Mesendoderm (in vitro differentiated cells): Measurements from ENCODE around the gene ADAM21. TPM values are rescaled to one million over a fixed set of nuclear protein-coding genes. Genes with fewer than 3 reads are reported as not detected.

ENCODE experiments used
- DNase-seq: peaks from one replicate; pipeline ENCODE4 v3.0.0; 2013
- H2AK5ac ChIP-seq: 2 replicates; pipeline ENCODE4 v1.6.1; 2013; ENCODE audit warnings: low read length, inconsistent platforms
- H2BK120ac ChIP-seq: 2 replicates; pipeline ENCODE4 v1.6.1; 2013; ENCODE audit warnings: low read depth, mild to moderate bottlenecking, low read length, moderate library complexity, mixed read lengths
- H2BK15ac ChIP-seq: replicated peaks from 2 replicates; pipeline ENCODE4 v1.6.1; 2013; ENCODE audit warnings: low read depth, mild to moderate bottlenecking, moderate library complexity
- H2BK5ac ChIP-seq: 2 replicates; pipeline ENCODE4 v1.6.1; 2013; ENCODE audit warnings: low read length, inconsistent platforms
- H3K18ac ChIP-seq: 2 replicates; pipeline ENCODE4 v1.6.1; 2013; ENCODE audit warnings: mild to moderate bottlenecking, low read length, mixed read lengths
- H3K23ac ChIP-seq: one replicate; pipeline ENCODE4 v1.6.1; 2013; ENCODE audit warnings: low read length
- H3K27ac ChIP-seq: 2 replicates; pipeline ENCODE4 v1.5.1; 2013; ENCODE audit warnings: low read depth, mild to moderate bottlenecking, inconsistent platforms, low read length, moderate library complexity
- H3K27me3 ChIP-seq: 2 replicates; pipeline ENCODE4 v1.6.1; 2013; ENCODE audit warnings: low read length, control low read depth, mild to moderate bottlenecking, inconsistent platforms; ENCODE audit not compliant: insufficient read depth, poor library complexity
- H3K36me3 ChIP-seq: 2 replicates; pipeline ENCODE4 v1.6.1; 2013; ENCODE audit warnings: low read length, inconsistent platforms; ENCODE audit not compliant: control insufficient read depth, insufficient read depth
- H3K4ac ChIP-seq: one replicate; pipeline ENCODE4 v1.6.1; 2013; ENCODE audit warnings: low read depth, mild to moderate bottlenecking, low read length, moderate library complexity
- H3K4me1 ChIP-seq: 2 replicates; pipeline ENCODE4 v1.6.1; 2013; ENCODE audit warnings: low read depth, low read length, inconsistent platforms; ENCODE audit not compliant: control insufficient read depth
- H3K4me2 ChIP-seq: 2 replicates; pipeline ENCODE4 v1.6.1; 2013; ENCODE audit warnings: low read length
- H3K4me3 ChIP-seq: 2 replicates; pipeline ENCODE4 v1.5.1; 2013; ENCODE audit warnings: mild to moderate bottlenecking, low read length
- H3K56ac ChIP-seq: one replicate; pipeline ENCODE4 v1.6.1; 2013; ENCODE audit warnings: low read length
- H3K79me1 ChIP-seq: 2 replicates; pipeline ENCODE4 v1.6.1; 2013; ENCODE audit warnings: low read length, inconsistent platforms
- H3K79me2 ChIP-seq: 2 replicates; pipeline ENCODE4 v1.6.1; 2013; ENCODE audit warnings: mild to moderate bottlenecking, low read length; ENCODE audit not compliant: control insufficient read depth, insufficient read depth
- H3K9ac ChIP-seq: 2 replicates; pipeline ENCODE4 v1.6.1; 2013; ENCODE audit warnings: low read length, inconsistent platforms
- H4K5ac ChIP-seq: one replicate; pipeline ENCODE4 v1.6.1; 2013; ENCODE audit warnings: low read length
- H4K8ac ChIP-seq: one replicate; pipeline ENCODE4 v1.6.1; 2013; ENCODE audit warnings: low read depth, mild to moderate bottlenecking, control low read depth, low read length, moderate library complexity
- WGBS: extraction: QIAGEN DNeasy Blood & Tissue Kit; methylation state at CpG from one replicate; pipeline ENCODE4 v1.1.7; 2013; ENCODE audit warnings: low lambda C conversion rate, missing lambda C conversion rate; ENCODE audit not compliant: insufficient coverage; ENCODE audit errors: extremely low coverage; 5-methylcytosine and 5-hydroxymethylcytosine counted together
- small RNA-seq: library from polyadenylated mRNA; stranded (forward); fragments of <200 nt; extraction: miRNeasy Mini kit (QIAGEN cat#:217004); gene quantifications from one replicate; pipeline ENCODE3, GENCODE V24; 2013; ENCODE audit not compliant: insufficient read depth

Gene ADAM21

DNA sequence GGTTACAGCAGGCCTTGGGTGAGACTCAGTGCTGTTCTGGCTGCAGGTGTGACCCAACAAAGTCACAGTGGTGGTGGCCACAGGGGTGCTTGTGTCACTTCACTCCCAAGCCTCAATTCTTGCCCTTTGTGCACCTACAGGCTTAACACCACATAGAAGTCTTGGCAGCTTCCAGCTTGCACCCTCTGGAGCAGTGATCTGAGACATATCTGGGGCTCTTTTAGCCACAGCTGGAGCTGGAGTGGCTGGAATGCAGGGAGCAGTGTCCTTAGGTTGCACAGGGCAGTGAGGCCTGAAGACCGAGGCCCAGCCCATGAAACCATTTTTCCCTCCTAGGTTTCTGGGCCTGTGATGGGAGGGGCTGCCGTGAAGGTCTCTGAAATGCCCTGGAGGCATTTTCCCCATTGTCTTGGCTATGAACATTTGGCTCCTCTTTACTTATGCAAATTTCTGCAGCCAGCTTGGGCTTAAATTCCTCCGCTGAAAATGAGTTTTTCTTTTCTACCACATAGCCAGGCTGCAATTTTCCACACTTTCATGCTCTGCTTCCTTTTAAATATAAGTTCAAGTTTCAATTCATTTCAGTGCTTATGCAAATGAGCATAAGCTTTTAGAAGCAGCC is 37.7 kb downstream of the ADAM21 start:
- no peaks in the 10 kb centered on the region for H3K79me1 ChIP-seq
- H2BK5ac ChIP-seq, result no peak overlapping the region
- H3K4me2 ChIP-seq, result no peak overlapping the region
- no peaks in the 10 kb centered on the region for H3K4me1 ChIP-seq
- H4K5ac ChIP-seq, result no peak overlapping the region
- H2BK15ac ChIP-seq, result no peak overlapping the region
- WGBS, result no CpG with 5 or more reads among the region's 3 CpGs
- H3K23ac ChIP-seq, result no peak overlapping the region
- no peak overlapping the region for H3K27ac ChIP-seq
- no peak overlapping the region for H3K56ac ChIP-seq
- no peak overlapping the region for H3K18ac ChIP-seq
- DNase-seq, result peak; percentile 22
- H3K9ac ChIP-seq, result no peak overlapping the region
- H3K79me2 ChIP-seq, result no peaks in the 10 kb centered on the region
- H2BK120ac ChIP-seq, result no peak overlapping the region
- H3K4ac ChIP-seq, result no peak overlapping the region
- no peaks in the 10 kb centered on the region for H3K27me3 ChIP-seq
- H4K8ac ChIP-seq, result no peak overlapping the region
- H2AK5ac ChIP-seq, result no peak overlapping the region
- H3K36me3 ChIP-seq, result no peaks in the 10 kb centered on the region
- no peak overlapping the region for H3K4me3 ChIP-seq

DNA sequence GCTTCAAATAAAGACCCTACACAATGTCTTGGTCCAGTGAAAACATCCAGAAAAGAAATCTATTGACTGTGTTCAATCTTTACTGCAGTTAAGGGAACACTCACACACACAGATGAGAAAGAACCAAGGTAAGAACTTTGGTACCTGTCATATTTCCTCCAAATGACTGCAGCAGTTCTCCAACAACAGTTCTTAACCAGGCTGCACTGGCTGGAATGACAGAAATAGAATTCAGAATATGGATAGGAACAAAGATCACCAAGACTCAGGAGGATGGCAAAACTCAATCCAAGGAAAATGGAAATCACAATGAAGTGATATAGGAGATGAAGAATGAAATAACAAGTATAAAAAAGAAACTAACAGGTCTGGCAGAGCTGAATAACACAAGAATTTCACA is 46.2 kb downstream of the ADAM21 start:
- Histone ChIP-seq H4K5ac (no peak overlapping the region), H3K4ac (no peak overlapping the region), H3K36me3 (no peaks in the 10 kb centered on the region), H3K4me1 (no peaks in the 10 kb centered on the region), H3K79me2 (no peaks in the 10 kb centered on the region), H2BK120ac (no peak overlapping the region), H3K56ac (no peak overlapping the region), H2BK15ac (no peak overlapping the region), H3K4me3 (no peak overlapping the region), H3K27ac (no peak overlapping the region), H2BK5ac (no peak overlapping the region), H3K4me2 (no peak overlapping the region), H3K18ac (no peak overlapping the region), H3K79me1 (no peaks in the 10 kb centered on the region), H3K23ac (no peak overlapping the region), H3K27me3 (no peaks in the 10 kb centered on the region), H3K9ac (no peak overlapping the region), H4K8ac (no peak overlapping the region), H2AK5ac (no peak overlapping the region)
- no peak for DNase-seq

Small RNA genes within 50 kb of the gene (small RNA-seq; reads per million reads assigned to genes)
- gene RNU6-659P, result not detected
